HG02763 (cell line): Measurements from ENCODE around the gene MFF.
"Not testable (repeated sequence)": the region's sequence is repeated elsewhere in the genome, so short reads cannot be mapped to it uniquely, and the experiment has no call there.

Experiments used
- ATAC-seq: cut with Tn5 transposase; IDR thresholded peaks from one replicate; pipeline ENCODE4 v1.9.1; 2021; ENCODE audit warnings: mild to moderate bottlenecking, moderate library complexity; ENCODE audit not compliant: unreplicated experiment

The MFF gene

GRCh38 chr2:227326783-227327182, 1.7 kb downstream of the MFF start:
- no peak for ATAC-seq

DNA sequence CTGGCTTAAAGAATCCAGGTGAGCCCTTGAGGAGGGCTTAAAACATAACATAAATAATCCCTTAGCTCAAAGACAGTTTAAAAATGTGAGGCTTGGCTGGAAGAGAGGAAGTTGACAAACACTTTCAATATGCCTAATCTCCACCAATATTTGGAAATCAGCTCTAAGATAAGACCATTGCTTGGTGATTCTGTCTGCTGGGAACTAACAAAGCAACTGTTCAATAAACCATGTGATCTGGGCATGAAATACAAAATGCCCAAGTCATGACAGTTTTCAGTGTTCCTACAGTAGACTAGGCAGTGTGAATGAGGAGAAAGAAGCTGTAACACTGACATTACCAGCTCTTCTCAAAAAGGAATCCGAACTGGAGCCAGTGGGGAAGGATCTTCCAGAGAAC, 10.7 kb downstream of the MFF start:
- ATAC-seq = no peak

DNA sequence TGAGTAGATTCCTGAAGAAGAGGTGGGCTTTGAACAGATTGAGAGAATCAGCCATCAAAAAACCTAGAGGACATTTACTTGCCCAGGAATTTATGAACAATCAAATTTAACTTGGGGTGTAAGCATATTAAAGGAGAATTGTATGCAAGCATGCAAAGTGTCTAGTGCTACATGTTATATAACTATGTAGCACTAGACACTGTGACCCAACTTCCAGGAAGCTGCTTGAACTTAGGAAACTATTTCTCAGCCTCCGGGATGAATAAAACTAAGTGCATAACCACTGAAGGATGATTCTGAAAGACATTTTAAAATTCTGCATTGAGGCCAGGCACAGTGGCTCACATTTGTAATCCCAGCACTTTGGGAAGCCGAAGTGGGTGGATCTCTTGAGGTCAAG, 12.4 kb downstream of the MFF start:
- ATAC-seq = no peak

DNA sequence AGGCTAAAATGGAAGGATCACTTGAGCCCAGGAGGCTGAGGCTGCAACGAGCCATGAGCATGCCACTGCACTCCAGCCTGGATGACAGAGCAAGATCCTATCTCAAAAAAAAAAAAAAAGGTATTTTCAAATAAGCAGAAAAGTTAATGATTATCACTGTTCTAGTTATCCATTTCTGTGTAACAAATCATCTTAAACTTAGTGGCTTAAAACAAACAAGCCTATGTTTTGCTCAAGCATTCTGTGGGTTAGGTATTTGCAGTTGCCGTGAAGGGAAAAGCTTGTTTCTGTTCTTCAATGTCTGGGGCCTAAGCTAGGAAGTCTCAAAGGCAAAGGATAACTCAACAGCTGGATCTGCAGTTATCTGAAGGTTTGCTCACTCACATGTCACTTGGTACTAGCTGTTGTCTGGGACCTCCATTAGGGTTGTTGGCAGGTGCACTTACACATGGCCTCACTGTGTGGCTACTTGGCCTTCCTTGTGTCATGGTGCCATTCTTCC, 14.1 kb downstream of the MFF start:
- ATAC-seq = no peak

DNA sequence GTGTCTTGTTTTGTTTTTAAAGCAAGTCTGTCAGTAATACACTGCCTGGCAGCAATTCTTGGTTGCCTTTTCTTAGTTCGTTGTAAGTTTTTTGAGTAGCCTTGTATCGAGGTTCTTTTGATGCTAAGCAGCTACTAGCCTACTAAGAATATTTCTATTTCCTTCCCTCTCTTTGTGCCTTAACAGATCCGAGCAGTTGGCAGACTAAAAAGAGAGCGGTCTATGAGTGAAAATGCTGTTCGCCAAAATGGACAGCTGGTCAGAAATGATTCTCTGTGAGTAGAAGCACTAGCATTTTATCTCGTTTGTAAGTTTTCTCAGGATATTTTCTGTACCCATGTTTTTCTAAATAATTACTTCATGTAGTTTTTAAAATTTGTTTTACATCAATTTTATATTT, 15.1 kb downstream of the MFF start:
- no peak for ATAC-seq

DNA sequence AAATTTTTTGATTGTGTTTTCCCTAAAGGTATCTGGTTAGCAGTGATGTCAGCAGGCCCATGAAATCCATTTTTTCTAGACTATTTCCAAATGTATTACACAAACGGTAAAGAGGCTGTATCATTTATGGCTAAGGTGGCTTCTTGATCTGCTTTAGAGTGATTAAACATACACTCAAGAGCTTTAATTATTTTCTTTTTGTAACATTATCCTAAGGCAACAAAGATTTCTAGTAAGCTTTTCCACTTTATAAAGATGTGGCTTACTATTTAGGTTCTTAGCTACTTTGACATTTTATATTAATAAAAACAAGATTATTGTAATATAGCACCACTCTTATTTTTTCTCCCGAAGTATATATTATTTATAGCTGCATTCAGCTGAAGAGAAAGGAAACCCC, 16.5 kb downstream of the MFF start:
- no peak for ATAC-seq

- ATAC-seq = no peak
Measured at GRCh38 chr2:227344231-227344630, 19.2 kb downstream of the MFF start.

GRCh38 chr2:227347117-227347516, 22.1 kb downstream of the MFF start:
- no peak for ATAC-seq

DNA sequence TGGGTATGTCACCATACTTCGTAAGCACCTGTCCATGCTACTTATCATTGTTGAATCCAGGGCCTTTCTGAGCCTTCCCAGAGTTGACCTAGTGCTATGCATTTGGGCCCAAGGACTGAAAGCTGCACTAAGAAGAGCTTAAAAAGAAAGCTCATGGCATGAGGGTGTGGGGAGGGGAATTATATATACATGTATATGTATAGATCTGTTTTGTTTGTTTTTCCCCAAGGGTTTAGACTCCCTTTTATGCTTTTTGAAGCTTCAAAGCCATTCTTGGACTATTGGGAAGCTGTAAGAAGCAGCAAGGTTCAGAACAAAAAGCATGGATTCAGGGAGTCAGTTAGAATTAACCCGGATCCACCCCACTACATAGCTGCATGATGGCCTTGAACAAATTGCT, 23.3 kb downstream of the MFF start:
- ATAC-seq = no peak

GRCh38 chr2:227349989-227350612, 25.1 kb downstream of the MFF start:
- no peak for ATAC-seq

DNA sequence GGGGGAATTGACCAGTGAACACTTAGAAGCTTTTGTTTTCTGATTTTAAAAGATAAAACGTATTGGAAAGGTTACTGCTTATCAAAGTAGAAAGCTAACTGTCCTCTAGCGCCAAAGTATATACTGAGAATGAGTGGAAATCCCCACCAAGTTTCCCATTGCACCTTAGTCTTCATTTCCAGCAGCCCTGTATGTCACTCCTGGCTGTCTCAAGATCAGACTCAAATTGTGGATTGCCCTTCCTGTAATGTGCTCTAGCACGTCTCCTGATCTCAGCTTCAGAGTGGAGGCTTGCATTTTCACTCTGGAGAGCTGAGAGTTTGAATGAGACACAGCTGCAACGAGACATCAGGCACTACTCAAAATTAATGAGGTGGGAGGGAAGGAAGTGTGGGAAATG, 26.6 kb downstream of the MFF start:
- ATAC-seq = peak; percentile 77

GRCh38 chr2:227360351-227360750, 35.3 kb downstream of the MFF start:
- no peak for ATAC-seq

- ATAC-seq = no peak
Measured at GRCh38 chr2:227363756-227364155, 38.7 kb downstream of the MFF start.

GRCh38 chr2:227364585-227365263, 39.7 kb downstream of the MFF start:
- ATAC-seq = not testable (repeated sequence)

DNA sequence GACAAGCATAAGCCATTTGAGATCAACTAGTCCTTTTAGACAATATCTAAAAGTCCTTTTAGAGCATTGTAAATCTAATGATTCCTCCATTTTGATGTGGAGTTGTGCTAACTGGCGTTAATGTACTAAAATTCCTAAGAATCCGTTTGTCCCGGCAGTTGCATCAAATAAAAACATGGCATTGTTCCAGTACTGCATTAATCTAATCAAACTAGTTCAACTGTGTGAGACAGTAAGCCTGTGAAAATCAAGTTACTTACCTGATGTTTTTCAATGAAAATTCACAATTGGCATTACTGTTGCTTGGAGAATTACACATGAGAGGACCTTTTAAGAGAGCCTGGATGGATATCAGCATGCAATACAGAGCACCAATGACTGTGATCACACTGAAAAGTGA, 40.8 kb downstream of the MFF start:
- ATAC-seq = no peak

DNA sequence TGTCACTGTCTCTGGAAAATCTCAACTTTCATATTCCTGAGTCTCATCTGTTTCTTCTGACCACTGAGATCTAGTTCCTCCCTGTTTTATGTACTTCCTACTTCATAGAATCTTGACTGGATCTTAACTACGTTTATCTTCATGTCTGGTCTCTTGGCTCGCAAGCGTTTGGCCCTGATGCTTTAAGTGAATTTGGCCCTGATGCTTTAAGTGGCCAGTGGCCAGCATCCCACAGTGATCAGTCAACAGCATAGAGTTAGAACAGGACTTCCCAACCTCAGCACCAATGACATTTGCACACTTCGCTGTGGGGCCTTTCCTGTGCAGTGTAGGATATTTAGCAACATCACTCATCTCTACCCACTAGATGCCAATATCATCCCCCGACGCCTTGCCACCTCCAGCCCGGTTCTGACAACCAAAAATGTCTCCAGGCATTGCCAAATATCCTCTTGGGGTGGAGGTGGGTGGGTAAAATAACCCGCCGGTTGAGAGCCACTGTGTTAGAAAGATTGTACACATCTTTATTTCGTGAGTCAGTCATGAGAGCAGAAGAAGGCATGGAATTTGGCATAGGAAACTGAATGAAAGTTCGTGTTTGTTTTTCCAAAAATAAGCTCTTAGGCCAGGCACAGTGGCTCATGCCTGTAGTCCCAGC, 41.8 kb downstream of the MFF start:
- ATAC-seq = no peak

DNA sequence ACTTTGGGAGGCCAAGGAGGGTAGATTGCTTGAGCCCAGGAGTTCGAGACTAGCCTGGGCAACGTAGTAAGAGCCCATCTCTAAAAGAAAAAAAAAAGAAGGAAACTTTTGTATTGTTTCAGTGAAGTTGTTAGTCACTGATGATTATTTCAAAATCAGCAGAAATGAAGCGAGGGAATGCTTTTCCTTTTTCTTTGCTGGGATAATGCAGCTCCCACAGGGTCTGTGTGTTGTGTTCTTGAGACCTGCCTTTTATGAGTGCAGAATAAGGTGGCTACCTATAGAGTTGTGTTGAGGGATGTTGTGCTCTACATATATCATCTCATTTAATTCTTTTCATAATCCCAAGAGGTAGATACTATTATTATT, 42.4 kb downstream of the MFF start:
- no peak for ATAC-seq

- no peak for ATAC-seq
Measured at GRCh38 chr2:227368574-227368973, 43.5 kb downstream of the MFF start.

DNA sequence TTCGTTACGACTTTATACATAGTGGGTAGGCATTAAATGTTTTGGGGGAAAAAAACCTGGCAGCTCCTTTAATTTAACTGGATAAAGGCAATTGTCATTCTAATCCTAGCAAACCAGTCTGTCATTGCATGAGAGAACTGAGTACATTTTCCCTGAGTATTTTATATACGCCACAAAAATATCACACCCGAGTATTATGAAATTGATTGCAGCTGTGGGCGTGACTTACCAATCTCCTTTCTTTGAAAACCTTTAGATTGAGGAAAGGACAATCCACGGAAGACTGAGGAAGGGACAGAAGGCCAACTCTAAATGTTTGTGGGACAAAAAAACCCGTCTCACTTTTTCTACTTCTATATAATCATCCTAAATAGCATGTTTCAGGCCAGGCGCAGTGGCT, 45.0 kb downstream of the MFF start:
- ATAC-seq = no peak

GRCh38 chr2:227370791-227371312, 45.8 kb downstream of the MFF start:
- ATAC-seq = no peak

DNA sequence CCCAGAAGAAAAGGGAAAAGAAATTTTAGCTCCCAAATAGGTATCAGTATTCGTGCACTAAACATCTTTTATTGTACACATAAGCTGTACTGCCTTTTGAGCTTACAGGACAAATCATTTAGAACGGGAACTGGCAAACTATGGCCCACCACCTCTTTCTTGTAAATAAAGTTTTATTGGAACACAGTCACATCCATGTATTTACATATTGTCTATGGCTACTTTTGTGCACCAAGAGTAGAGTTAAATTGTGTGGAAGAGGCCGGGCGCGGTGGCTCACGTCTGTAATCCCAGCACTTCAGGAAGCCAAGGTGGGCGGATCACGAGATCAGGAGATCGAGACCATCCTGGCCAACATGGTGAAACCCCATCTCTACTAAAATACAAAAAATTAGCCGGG, 48.3 kb downstream of the MFF start:
- ATAC-seq = no peak

- no peak for ATAC-seq
Measured at GRCh38 chr2:227374158-227374557, 49.1 kb downstream of the MFF start.
